A172 (cell line): ENCODE measurements around the gene ACBD4. TPM values are rescaled to one million over a fixed set of nuclear protein-coding genes. Genes with fewer than 3 reads are reported as not detected.

Source experiments
- DNase-seq: peaks from one replicate; pipeline ENCODE4 v3.0.0-alpha.2; 2015; ENCODE audit warnings: low spot score
- total RNA-seq: library from RNA; depleted of rRNA; stranded (reverse); fragments of >200 nt; shearing (Covaris generic); gene quantifications from 2 replicates; pipeline ENCODE4 v1.2.3, GENCODE V29; 2014; rRNA removed

The ACBD4 gene, protein sequence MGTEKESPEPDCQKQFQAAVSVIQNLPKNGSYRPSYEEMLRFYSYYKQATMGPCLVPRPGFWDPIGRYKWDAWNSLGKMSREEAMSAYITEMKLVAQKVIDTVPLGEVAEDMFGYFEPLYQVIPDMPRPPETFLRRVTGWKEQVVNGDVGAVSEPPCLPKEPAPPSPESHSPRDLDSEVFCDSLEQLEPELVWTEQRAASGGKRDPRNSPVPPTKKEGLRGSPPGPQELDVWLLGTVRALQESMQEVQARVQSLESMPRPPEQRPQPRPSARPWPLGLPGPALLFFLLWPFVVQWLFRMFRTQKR
- total RNA-seq, result 4.7 and 10.3 TPM in 2 replicates

DNA sequence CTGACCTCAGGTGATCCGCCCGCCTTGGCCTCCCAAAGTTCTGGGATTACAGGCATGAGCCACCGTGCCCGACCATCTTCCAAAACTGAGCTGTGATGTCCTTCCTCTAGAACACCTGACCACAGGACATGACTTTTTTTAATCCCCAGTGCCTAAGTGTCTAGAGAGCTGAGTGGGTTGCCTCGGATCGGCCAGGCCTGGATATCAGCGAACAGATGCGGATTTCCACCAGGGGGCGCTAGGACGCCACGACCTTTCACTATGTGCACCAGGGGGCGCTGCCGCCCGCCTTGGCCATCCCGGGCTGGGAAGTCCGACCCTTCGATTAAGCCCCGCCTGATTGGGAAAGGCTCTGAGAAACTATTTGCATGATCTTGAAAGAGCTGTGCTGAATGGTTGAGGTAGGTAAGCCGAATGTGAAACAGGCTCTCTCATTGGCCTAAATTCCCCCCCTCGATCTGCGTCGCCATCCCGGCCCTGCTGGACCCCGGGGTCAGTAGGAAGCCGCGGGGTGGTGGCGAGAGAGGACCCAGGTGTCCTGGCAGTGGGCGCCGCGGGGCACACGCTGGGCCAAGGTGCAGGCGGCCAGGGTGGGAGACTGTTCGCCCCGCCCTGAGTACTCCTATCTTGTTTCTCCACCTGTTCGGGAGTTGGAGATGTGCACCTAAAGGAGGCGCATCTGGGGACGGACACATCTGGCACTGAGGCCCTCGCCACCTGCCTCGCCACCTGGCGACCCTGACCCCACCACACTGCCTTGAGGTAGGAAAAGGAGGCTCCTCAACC, at the start of gene ACBD4:
ACBD4 (plus strand) TSS at position 496 of the 786 bp plus-strand sequence. CDS start 458 bp downstream, outside the sequence.
- DNase-seq, result peak; percentile 97

DNA sequence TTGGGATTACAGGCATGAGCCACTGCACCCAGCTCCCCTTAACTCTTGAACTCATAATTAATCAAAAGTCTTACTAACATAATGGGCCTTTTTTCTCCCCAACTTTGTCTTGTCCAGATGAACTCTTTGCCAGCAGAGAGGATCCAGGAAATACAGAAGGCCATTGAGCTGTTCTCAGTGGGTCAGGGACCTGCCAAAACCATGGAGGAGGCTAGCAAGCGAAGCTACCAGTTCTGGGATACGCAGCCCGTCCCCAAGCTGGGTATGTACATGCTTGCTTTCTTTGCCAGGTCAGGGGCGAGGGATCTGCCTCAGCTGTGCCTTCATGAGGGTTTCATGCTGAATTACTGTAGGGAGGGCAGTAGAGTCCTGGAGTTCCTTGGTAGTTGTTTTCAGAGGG, 49.1 kb upstream of the ACBD4 start:
- DNase-seq, result no peak

DNA sequence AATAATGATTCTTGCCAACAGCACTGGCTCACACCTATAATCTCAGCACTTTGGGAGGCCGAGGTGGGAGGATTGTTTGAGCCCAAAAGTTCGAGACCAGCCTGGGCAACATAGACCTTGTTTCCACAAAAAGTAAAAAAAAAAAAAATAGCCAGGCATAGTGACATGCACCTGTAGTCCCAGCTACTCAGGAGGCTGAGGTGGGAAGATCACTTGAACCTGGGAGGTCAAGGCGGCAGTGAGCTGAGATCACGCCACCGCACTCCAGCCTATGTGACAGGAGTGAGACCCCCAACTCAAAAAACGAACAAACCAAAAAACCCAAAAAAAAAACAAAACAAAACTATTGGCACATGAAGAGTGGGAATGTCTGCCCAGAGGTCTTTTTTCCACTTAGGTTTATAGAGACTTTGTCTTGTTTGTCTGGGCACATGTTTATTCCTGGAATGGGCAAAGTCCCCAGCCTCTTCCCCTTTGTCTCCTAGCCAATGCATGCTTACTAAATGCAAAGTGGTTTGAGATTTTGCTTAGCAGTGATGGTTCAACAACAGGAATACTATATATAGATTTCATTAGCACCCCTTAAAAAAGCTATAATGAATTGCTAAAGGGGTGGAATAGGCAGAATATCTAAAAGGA, 48.5 kb upstream of the ACBD4 start:
- no peak for DNase-seq

DNA sequence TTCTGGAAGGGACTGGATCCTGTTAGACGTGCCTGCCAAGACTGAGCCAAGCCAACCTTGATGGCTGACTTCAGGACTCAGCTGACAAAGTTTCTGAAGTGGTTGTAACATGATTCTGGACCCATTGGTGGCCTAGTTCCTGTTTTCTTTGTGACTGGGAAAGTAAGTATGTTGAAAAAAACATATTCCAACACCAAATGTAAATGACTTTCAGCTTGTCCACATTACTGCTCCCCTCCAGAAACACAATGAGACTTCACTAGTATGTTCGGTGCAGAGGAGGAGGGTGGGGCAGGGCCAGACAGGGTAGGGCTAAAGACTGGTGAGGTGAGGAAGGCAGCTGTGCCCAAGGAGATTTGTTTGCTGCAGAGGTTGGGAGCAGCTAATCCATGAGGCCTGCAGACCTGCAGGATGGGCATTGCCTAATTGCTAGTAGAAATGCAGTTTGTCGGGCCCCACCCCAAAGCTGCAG, 47.9 kb upstream of the ACBD4 start:
- DNase-seq, result no peak

DNA sequence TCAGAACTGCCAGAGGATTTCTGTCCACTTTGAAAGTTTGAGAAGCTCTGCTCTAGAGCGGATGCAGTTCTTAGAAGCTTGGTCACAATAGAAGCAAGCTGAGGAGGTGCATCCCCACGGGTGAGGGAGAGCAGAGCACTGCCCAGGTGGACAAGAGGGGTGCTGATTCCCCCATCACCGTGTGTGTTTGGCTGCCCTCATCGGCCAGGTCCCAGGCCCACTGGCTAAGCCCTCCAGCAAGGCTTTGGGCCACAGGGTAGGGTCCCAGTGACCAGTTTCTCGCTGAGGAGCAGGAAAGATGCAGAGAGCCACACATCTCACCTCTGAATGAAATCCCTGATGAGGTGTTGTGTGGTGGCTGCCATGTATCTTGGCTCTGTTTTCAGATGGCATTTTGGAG, 47.5 kb upstream of the ACBD4 start:
- no peak for DNase-seq

DNA sequence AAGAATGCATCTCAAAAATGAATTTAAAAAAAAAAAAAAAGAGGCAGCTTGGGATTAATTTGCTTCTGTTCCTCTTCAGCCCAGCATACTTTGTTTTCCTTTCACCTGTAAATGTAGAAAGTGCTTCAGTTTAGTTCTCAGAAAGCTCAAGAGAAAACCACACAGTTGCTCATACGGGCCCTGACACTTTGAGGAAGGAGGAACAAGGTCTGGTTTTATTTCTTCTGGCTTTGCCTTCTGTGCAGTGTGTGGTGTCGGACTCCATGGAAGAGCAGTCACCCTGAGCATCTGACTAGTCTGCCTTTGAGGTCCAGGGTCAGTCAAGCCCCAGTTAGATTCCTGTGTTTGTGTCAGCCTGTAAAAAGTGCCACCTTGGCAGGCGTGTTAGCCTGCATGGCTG, 46.7 kb upstream of the ACBD4 start:
- DNase-seq, result no peak

DNA sequence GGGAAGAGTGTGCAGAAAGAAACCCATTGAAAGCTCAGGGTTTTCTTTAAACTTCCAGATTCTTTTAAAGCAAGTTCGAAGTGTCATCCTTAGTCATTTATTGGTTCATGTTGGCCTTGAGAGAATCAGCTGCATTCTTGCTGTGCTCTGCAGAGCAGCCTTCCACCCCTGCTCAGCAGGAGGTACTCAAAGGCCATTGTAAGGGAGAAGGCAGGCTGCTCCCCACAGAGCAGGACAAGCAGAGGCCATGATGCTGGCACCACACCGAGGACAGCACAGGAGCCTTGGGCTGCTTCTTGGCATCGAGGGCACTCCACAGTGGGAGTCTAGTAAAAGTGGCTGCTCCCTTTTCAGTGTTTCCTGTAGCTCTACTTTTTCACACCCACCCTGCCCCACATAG, 44.8 kb upstream of the ACBD4 start:
- no peak for DNase-seq

DNA sequence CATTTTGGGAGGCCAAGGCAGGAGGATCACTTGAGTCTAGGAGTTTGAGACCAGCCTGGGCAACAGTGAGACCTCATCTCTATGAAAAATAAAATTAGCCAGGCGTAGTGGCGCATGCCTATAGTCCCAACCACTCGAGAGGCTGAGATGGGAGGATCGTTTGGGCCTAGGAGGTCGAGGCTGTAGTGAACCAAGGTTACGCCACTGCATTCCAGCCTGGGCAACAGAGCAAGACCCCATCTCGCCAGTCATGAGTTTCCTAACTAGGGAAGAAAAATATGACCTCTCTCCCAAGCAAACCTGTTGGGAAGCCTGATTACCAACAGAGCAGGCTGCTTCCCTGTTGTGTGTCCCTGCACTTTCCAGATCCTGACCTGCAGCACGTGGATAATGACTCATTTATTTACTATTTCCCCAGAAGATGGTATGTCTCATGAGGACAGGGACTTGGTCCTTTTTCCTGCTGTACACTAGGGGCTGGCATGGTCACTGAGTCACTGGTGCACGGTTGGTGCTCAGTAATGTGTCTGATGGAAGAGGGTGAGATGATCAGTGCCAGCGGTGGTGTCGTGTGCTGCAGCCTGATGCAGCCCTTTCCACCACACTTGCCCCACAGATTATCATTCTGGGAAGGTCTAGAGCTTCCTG, 43.6 kb upstream of the ACBD4 start:
- no peak for DNase-seq

DNA sequence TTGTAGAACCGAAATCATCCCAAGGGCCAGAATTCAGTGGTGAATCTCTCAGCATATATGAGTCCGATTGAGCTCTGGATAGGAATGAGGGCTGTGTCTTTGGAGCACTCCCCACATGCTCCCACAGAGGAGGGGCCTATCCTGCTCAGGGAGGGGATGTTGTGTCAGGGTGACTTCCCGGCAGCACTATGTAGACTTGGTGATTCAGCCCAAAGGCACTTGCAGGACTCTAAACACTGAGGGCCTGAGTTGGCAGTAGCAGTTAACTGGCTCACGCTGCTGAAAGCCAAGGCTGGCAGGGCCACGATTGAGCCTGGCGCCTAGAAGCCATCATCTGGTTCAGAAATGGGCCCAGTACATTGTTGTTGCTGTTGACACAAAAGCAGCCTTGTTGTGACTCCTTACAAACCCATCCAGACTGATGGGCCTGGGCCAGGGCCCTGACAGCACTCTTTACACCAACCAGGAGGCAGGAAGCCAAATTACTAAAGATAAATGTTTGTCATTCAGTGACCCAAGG, 42.5 kb upstream of the ACBD4 start:
- DNase-seq, result peak; percentile 99

DNA sequence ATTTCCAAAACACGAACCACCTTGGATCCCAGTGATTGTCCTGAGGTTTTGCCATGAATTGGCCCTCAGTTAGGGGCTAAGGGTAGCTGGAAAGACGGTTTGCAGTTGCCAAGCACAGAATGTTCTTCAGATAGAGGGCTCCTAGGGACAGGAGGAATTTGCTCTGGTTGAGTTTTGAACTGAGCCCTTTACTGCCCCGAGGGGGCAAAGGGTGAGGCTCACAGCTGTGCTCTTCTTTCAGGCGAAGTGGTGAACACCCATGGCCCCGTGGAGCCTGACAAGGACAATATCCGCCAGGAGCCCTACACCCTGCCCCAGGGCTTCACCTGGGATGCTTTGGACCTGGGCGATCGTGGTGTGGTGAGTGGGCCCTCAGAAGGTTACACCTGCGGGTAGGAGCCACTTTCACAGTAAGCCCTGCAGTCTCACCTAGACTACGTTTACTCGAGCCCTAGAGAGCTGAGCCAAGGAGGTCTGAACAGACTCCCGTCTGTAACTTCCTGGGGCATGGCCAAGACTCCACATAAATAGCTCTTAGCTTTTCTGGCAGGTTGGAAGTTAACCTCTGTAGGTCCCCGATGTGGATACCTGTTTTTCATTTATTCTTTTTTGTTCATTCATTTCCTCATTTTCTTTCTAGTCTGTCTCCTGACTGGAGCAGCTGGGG, 41.9 kb upstream of the ACBD4 start:
- no peak for DNase-seq

DNA sequence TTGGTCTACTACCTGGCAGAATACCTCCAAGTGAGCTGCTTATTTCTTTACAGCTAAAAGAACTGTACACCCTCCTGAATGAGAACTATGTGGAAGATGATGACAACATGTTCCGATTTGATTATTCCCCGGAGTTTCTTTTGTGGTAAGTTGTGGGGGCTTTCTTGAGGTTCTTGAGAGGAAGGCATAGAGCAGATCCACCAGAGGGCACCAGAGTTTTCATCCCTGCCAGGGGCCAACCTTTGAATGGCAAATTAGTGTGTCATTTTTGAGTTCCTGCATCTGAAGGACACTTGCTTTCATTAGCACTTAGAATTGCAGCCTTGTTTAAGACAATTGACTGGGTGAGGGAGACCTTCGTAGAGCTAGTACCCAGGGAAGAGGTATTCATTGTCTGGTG, 39.3 kb upstream of the ACBD4 start:
- no peak for DNase-seq

DNA sequence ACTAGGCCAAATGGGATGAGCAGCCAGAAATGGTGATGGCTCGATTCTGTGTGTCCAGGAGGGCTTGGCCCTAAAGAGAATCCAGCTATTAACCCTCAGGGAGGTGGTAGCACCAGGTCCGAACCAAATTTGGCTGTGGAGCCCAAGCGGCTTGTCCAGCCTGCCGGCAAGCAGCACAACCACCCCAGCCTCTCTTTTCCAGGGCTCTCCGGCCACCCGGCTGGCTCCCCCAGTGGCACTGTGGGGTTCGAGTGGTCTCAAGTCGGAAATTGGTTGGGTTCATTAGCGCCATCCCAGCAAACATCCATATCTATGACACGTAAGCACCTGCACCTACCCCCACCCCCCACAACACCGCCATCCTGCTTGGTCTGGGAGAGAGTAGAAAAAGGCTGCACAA, 38.6 kb upstream of the ACBD4 start:
- no peak for DNase-seq

DNA sequence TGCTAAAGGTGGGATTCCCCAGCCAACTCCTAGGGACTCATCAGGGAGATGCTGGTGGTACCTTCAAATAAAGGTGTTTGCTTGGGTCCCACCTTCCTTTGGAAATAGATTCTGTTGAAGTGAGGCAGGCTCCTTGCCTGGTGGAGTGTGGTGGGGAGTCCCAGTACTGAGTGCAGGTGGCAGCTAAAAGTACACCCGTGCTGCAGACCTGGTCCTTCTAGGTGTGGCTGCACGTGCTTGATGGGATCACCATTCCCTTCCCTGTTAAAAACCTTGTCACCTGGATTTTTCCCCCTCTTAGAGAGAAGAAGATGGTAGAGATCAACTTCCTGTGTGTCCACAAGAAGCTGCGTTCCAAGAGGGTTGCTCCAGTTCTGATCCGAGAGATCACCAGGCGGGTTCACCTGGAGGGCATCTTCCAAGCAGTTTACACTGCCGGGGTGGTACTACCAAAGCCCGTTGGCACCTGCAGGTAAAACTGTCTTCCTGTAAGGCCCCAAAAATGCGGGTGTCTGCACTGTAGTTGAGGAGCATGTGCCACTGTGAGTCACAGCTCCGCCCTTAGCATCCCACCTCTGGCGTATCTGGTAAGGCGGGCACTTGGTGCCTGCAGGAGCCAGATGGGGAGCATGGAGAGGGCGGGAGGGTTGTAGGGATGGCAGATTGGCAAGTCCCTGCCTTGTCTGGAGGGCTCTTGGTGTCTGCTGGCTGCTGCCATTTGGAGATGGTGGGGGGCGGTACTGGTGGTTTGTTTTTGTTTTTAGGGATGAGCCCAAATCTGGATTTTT, 37.2 kb upstream of the ACBD4 start:
- peak; percentile 53 for DNase-seq

DNA sequence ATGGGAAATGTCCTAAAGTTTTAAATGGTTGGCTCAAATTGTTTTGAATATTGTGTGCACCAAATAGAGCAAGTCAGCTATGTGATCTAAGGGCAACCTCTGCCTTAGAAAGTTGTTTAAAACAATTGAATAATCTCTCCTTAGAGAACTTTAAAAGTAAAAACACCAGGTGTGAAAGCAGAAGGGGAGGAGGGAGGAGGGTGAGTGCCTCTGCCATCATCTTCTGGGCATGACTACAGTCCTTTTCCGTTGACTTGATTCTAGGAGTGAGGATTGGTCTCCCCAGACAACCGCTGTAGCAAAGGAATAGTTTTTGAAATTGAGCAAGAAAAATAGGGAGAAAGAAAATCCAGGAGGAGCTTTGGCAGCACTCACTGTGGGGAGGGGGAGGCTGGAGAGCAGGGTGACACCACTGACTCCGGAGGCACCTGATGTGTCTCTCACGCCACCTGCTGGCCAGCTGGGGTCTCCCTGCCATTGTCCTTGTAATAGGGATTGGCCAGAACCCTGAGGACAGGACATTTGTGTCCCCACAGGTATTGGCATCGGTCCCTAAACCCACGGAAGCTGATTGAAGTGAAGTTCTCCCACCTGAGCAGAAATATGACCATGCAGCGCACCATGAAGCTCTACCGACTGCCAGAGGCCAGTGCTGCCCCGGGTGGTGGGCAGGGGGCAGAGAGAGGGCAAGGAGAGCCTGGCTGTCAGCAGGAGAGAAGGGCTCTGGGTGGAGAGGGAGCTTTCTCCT, 36.4 kb upstream of the ACBD4 start:
- peak; percentile 81 for DNase-seq

DNA sequence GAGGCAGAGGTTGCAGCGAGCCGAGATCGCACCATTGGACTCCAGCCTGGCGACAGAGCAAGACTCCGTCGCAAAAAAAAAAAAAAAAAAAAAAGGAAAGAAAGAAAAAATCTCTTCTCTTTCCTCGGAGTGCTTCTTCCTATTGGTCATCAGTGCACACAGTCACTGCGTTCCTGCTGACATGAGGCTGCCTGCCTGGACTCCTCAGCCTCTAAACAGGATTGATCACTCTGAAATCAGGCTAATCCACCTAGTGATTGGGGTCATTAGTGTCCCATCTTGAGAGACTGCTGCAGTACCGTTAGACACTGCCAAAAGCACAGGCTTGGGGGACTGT, 34.0 kb upstream of the ACBD4 start:
- DNase-seq, result no peak

DNA sequence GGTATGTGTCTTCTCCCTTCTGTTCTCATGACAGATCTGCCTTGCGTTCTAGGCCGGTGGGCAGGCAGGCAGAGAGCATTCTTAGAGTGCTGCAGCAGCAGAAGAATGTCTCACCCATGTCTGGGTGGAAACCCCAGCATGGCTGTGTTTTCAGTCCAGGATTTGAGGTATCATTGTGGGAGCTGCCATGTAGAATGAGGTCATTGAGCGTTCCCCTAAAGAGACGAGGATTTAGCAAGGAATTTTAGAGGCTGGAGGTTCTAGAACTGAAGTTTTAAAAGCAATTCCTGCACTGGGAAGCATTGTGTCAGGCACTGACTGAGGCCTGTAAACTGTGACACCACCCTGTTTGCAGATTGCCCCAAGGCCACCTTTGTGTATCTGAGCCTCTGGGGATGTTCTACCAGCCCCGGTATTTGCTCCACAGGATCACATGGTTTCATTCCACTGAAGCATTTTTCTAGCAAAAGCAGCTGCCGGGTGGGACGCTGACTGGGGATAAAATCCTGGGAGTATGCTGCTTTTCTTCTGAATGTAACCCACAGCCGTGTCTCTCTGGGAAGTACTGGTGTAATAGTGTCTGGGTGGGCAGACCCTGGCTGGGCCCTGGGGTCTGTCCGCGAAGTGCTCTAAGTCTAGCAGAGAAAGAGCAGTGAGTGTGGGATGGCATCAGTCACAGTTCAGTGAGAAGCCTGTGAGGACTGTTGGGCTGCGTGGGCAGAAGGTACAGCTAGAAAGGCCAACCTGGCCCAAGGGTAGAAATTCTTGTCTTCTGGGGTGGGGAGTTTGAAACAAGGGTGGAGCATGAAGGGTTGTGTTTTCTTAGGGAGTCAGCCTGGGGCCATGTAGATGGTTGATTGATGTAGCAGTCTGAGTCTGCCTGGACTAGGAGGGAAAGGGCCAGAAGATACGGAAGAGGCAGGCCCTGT, 33.3 kb upstream of the ACBD4 start:
- DNase-seq, result no peak

DNA sequence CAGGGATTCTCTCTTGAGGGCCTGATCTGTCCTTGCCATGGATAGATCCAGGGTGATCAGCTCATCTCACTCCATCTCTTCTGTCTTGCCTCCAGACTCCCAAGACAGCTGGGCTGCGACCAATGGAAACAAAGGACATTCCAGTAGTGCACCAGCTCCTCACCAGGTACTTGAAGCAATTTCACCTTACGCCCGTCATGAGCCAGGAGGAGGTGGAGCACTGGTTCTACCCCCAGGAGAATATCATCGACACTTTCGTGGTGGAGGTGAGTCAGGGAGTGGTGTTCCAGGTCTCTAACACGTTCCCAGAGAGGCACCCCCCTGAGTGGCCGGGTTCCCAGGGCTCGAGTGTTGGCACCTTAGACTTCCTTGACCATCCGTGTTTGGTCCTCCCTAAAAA, 32.6 kb upstream of the ACBD4 start:
- no peak for DNase-seq

DNA sequence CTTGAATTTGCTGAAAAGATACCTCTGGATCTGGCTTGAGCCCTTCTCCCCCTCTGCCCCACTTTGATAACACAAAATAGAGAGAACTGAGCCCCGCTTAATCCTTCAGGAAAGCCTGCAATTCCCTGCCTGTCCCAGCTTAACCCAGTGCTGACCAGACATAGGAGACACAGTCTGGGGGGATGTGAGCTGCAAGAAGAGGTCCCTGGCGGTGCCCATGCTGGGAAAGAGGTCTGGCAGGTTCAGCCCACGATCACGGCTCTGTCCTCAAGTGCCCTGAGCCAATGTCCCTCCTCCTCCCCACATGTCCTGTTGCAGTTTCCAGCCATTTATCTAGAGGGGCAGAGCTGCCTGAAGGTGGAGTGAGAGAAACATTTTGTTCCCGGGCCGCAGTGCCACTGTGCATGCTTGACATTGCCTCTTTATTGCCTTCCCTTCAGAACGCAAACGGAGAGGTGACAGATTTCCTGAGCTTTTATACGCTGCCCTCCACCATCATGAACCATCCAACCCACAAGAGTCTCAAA, 32.2 kb upstream of the ACBD4 start:
- no peak for DNase-seq

DNA sequence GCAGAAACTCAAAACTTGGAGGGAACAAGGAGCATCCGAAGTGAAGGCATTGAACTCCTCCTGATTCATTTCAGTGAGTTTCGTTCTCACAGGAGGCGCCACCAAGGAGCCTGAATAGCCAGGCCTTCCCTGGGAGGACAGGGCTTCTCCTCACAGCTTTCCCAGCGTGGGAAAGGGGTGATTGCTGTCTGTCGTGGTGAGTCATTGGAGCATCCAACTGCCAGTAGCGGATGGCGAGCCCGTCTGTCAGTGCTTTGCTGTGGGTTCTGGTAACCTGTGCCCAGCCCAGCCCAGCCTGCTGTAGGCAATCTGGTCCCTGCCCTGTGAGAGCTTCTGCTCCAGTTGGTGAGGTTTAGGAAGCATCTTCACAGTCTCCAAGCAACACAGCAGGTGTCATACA, 31.5 kb upstream of the ACBD4 start:
- DNase-seq, result no peak
